ENCODE results near the gene MT1E.

Gene MT1E

DNA sequence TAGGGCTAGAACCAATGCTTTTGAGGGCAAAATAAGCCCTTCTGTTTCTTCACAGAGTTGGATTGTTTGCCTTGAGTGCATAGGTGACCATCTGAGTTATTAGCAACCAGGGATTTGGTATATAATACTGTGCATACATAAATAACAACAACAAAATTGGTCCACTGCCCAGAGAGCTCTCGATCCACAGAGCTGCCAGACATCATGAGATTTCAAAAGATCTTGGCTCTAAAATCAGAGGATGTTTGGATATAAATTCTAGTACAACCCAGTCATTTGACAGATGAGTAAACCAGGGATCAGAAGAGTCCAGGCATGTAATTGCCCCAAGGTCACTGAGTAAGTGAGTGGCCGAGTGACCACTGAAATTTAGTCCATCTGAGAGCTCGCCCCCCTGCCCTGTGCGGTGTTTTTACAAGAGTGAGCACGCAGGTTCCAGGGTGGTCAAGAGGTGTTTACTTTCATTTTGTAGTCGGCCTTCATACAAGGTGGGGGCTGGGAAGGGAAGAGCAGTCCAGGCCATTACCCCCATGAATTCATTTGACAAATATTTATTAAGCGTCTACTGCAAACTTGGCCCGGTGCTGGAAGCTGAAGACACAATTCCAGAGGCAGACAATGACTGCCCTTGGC, 19.0 kb upstream of the MT1E start:
- peak; percentile 74 for DNase-seq (ENCODE audit: low read depth)
- peak overlapping the region; percentile 33 for H3K4me3 ChIP-seq (ENCODE audit: control insufficient read depth, low read depth, low read length)
- TF ChIP-seq, protein P1, sequence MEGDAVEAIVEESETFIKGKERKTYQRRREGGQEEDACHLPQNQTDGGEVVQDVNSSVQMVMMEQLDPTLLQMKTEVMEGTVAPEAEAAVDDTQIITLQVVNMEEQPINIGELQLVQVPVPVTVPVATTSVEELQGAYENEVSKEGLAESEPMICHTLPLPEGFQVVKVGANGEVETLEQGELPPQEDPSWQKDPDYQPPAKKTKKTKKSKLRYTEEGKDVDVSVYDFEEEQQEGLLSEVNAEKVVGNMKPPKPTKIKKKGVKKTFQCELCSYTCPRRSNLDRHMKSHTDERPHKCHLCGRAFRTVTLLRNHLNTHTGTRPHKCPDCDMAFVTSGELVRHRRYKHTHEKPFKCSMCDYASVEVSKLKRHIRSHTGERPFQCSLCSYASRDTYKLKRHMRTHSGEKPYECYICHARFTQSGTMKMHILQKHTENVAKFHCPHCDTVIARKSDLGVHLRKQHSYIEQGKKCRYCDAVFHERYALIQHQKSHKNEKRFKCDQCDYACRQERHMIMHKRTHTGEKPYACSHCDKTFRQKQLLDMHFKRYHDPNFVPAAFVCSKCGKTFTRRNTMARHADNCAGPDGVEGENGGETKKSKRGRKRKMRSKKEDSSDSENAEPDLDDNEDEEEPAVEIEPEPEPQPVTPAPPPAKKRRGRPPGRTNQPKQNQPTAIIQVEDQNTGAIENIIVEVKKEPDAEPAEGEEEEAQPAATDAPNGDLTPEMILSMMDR (IDR thresholded peaks at IDR 0.05; ENCODE audit: control insufficient read depth, insufficient read depth, low read depth, low read length, missing control alignments): no peak

GRCh38 chr16:56607109-56607618, 18.4 kb upstream of the MT1E start:
- H3K4me3 ChIP-seq (ENCODE audit: control insufficient read depth, low read depth, low read length): peak overlapping the region; percentile 33
- TF ChIP-seq, protein P1 (IDR thresholded peaks at IDR 0.05; ENCODE audit: control insufficient read depth, insufficient read depth, low read depth, low read length, missing control alignments): no peak
- DNase-seq (ENCODE audit: low read depth): peak; percentile 95

- peak overlapping the region; percentile 3 for H3K4me3 ChIP-seq (ENCODE audit: control insufficient read depth, low read depth, low read length)
- DNase-seq (ENCODE audit: low read depth): no peak
Observed at GRCh38 chr16:56607675-56608042, 17.9 kb upstream of the MT1E start.

GRCh38 chr16:56608043-56608875, 17.3 kb upstream of the MT1E start, which contains the start of gene MT2A:
Gene MT2A, plus strand, starts transcription at chr16:56608584. Its CDS starts 72 bp downstream, at chr16:56608656.
- peak within 1 kb of the TSS; percentile 71 for H3K4me3 ChIP-seq (ENCODE audit: control insufficient read depth, low read depth, low read length)
- TF ChIP-seq, protein P1 (IDR thresholded peaks at IDR 0.05; ENCODE audit: control insufficient read depth, insufficient read depth, low read depth, low read length, missing control alignments): no peak
- DNase-seq (ENCODE audit: low read depth): peak; percentile 86

More at GRCh38 chr16:56607675-56608042, 17.9 kb upstream of the MT1E start:
- TF ChIP-seq, protein P1 (IDR thresholded peaks at IDR 0.05; ENCODE audit: control insufficient read depth, insufficient read depth, low read depth, low read length, missing control alignments): no peak

GRCh38 chr16:56608876-56609462, 16.6 kb upstream of the MT1E start:
- TF ChIP-seq, protein P1 (IDR thresholded peaks at IDR 0.05; ENCODE audit: control insufficient read depth, insufficient read depth, low read depth, low read length, missing control alignments): no peak
- peak overlapping the region; percentile 71 for H3K4me3 ChIP-seq (ENCODE audit: control insufficient read depth, low read depth, low read length)
- DNase-seq (ENCODE audit: low read depth): no peak

DNA sequence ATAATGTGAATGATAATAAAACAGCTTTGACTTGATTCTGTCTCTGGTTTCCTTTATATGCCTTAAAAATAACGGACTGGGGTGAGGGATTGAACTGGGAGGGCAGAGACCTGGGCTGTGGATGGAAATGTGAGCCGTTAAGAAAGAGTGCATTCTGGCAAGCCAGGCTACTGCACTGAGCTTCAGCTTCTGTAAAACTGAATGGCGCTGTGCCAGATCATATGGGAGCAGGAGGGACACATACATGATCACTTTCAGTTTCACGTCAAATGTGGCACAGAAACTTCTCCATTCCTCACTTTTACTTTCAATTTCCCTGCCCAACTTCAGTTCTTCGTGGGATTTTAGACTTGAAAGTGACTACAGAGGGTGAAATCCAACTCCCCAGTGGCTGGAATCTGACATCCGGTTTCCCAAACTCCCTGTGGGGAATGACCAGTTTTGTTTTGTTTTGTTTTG, 16.1 kb upstream of the MT1E start:
- TF ChIP-seq, protein P1 (IDR thresholded peaks at IDR 0.05; ENCODE audit: control insufficient read depth, insufficient read depth, low read depth, low read length, missing control alignments): peak; percentile 20
- peak overlapping the region; percentile 71 for H3K4me3 ChIP-seq (ENCODE audit: control insufficient read depth, low read depth, low read length)
- DNase-seq (ENCODE audit: low read depth): peak; percentile 67

Data from AG09309 (cell line).